ENCODE measurements around the gene PRKCZ. TPM values are rescaled to one million over a fixed set of nuclear protein-coding genes. Genes with fewer than 3 reads are reported as not detected.

The PRKCZ gene
- total RNA-seq, 2 experiments from 2014 or later, result 13.2 to 14.7 TPM

DNA sequence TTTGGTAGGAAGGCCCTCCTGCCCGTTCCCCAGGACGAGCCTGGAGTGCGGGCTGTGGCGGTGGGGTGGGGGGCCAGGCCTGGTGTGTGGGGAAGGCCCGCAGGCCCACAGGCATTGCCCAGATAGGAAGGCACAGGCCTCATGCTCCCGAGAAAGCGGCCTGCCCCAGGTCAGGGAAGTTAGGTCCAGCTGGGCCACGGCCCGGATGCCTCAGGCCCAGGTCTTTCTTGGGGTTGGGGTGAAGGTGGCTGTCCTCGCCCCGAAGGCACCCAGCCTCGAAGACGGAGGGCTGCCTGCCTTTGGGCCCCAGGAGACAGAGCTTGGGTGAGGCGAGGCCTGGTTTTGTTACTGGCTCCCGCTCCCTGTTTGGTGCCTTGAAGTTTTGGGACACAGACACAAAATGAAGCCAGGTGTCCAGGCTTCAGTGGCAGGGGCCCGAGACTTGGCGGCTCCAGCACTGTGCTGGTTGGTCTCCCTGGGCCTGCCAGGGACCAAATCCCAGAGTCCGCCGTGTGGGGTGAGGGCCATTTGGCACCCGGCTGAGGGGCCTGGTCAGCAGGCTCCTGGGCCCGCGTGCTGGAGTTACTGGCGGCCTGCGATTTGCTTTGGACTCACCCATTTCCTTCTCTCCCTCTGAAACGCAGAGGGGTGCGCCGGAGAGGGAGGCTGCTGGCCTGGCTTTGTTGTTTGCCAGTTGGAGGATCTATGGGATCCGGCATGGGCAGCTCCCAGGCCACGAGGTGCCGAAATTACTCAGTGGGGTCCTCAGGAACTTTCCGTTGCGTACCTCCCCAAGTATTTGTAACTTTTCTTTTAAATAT is 179.9 kb downstream of the PRKCZ start:
- CTCF ChIA-PET, result interaction anchor here (0.8 to 7.8 kb wide), 6 partner anchors 27 to 152 kb away, joined by 3 to 45 read pairs (median 5); partner anchors contain the start of gene FAAP20

GRCh38 chr1:2230781-2231531 is 180.7 kb downstream of the PRKCZ start:
- H3K27me3 Mint-ChIP-seq, result peaks cover 1% of the 10 kb centered on the region
- peak overlapping the region; percentile 86 for H3K27ac Mint-ChIP-seq
- peaks cover 34% of the 10 kb centered on the region for H3K36me3 Mint-ChIP-seq
- ChIA-PET CTCF (interaction anchor here (0.8 to 7.8 kb wide), 6 partner anchors 36 to 151 kb away, joined by 3 to 45 read pairs (median 6); partner anchors contain the start of gene FAAP20), POLR2A (interaction anchor here (0.8 to 4.3 kb wide), 7 partner anchors 10 to 161 kb away, joined by 3 to 30 read pairs (median 5); partner anchors contain the start of genes MORN1 and RER1)
- intact Hi-C loops (cut with micrococcal nuclease), result loop anchor here (1.0 kb wide), 1 partner anchor 25 kb away; no protein-coding TSS in a partner anchor
- H3K4me3 Mint-ChIP-seq, result peak overlapping the region; percentile 99
- DNase-seq, result peak; percentile 59
- H3K4me1 Mint-ChIP-seq (ENCODE audit: low read depth), result peaks cover 37% of the 10 kb centered on the region
- no peaks in the 10 kb centered on the region for H3K9me3 Mint-ChIP-seq

More for the DNA sequence above, 179.9 kb downstream of the PRKCZ start:
- peak overlapping the region; percentile 99 for H3K4me3 Mint-ChIP-seq
- H3K4me1 Mint-ChIP-seq (ENCODE audit: low read depth), result peaks cover 28% of the 10 kb centered on the region
- POLR2A ChIA-PET, result interaction anchor here (1.1 to 4.3 kb wide), 8 partner anchors 11 to 161 kb away, joined by 3 to 30 read pairs (median 4); partner anchors contain the start of genes MORN1 and RER1
- H3K27ac Mint-ChIP-seq, result peak overlapping the region; percentile 96
- DNase-seq, result peak; percentile 42
- H3K36me3 Mint-ChIP-seq, result peaks cover 34% of the 10 kb centered on the region
- intact Hi-C loops (cut with micrococcal nuclease), result no loop called here
- H3K9me3 Mint-ChIP-seq, result no peaks in the 10 kb centered on the region
- peaks cover 1% of the 10 kb centered on the region for H3K27me3 Mint-ChIP-seq

GRCh38 chr1:2231532-2232254 is 181.5 kb downstream of the PRKCZ start:
- Mint-ChIP-seq H3K27ac (peak overlapping the region; percentile 86), H3K4me3 (peak overlapping the region; percentile 99), H3K9me3 (no peaks in the 10 kb centered on the region), H3K4me1 (ENCODE audit: low read depth) (peaks cover 44% of the 10 kb centered on the region), H3K36me3 (peaks cover 34% of the 10 kb centered on the region), H3K27me3 (no peaks in the 10 kb centered on the region)
- POLR2A ChIA-PET, result interaction anchor here (0.8 to 4.3 kb wide), 5 partner anchors 9 to 160 kb away, joined by 3 to 30 read pairs (median 5); partner anchors contain the start of genes MORN1 and RER1
- CTCF ChIA-PET, result interaction anchor here (1.4 to 7.8 kb wide), 4 partner anchors 36 to 150 kb away, joined by 3 to 45 read pairs (median 12); partner anchors contain the start of gene FAAP20
- peak; percentile 86 for DNase-seq
- intact Hi-C loops (cut with micrococcal nuclease), result loop anchor here (1.0 kb wide), 2 partner anchors 25 to 69 kb away; no protein-coding TSS in a partner anchor

GRCh38 chr1:2232255-2232915 is 182.2 kb downstream of the PRKCZ start:
- ChIA-PET CTCF (interaction anchor here (1.4 to 7.8 kb wide), 4 partner anchors 37 to 150 kb away, joined by 3 to 45 read pairs (median 12); partner anchors contain the start of gene FAAP20), POLR2A (interaction anchor here (1.5 to 4.3 kb wide), 3 partner anchors 23 to 159 kb away, joined by 4 to 30 read pairs (median 7); partner anchors contain the start of genes MORN1 and RER1)
- H3K4me3 Mint-ChIP-seq, result peak overlapping the region; percentile 99
- no peaks in the 10 kb centered on the region for H3K27me3 Mint-ChIP-seq
- no peaks in the 10 kb centered on the region for H3K9me3 Mint-ChIP-seq
- intact Hi-C loops (cut with micrococcal nuclease), result loop anchor here (1.0 kb wide), 1 partner anchor 68 kb away; no protein-coding TSS in a partner anchor
- H3K36me3 Mint-ChIP-seq, result peaks cover 34% of the 10 kb centered on the region
- H3K4me1 Mint-ChIP-seq (ENCODE audit: low read depth), result peaks cover 51% of the 10 kb centered on the region
- peak; percentile 23 for DNase-seq
- H3K27ac Mint-ChIP-seq, result peak overlapping the region; percentile 86

DNA sequence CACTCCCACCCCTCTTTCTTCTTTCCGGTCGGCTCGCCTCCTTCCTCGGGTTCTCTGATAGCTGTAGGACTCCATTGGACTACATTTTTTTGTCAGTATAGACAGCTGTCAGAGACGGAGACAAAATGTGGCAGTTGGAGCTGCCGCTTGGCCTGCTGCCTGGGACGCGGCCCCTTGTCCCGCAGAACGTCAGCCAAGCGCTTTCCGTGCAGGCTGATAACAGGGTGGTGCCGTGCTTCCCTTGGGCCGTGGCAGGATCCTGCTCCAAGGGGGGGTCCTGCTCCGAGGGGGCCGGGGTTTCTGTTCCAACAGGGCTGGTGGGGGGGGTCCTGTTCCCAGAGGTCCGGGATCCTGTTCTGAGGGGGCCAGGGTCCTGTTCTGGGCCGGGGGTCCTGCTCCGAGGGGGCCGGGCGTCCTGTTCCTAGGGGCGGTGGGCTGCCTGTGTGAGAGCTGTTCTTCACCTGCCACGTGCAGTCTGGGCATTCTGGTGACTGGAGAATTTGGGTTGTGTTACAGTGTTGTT is 182.8 kb downstream of the PRKCZ start:
- no peaks in the 10 kb centered on the region for H3K27me3 Mint-ChIP-seq
- peaks cover 34% of the 10 kb centered on the region for H3K36me3 Mint-ChIP-seq
- peak overlapping the region; percentile 99 for H3K4me3 Mint-ChIP-seq
- H3K9me3 Mint-ChIP-seq, result no peaks in the 10 kb centered on the region
- DNase-seq, result peak; percentile 24
- ChIA-PET POLR2A (interaction anchor here (1.2 to 2.4 kb wide), 3 partner anchors 23 to 159 kb away, joined by 4 to 7 read pairs (median 4); partner anchors contain the start of genes MORN1 and RER1), CTCF (interaction anchor here (1.1 to 7.8 kb wide), 3 partner anchors 38 to 149 kb away, joined by 6 to 45 read pairs (median 18); partner anchors contain the start of gene FAAP20)
- H3K4me1 Mint-ChIP-seq (ENCODE audit: low read depth), result peaks cover 55% of the 10 kb centered on the region
- intact Hi-C loops (cut with micrococcal nuclease), result loop anchor here (1.0 kb wide), 1 partner anchor 67 kb away; no protein-coding TSS in a partner anchor
- peak overlapping the region; percentile 94 for H3K27ac Mint-ChIP-seq

GRCh38 chr1:2233468-2233867 is 183.3 kb downstream of the PRKCZ start:
- CTCF ChIA-PET, result interaction anchor here (1.1 to 7.8 kb wide), 3 partner anchors 38 to 148 kb away, joined by 6 to 45 read pairs (median 18); partner anchors contain the start of gene FAAP20
- Mint-ChIP-seq H3K4me3 (peak overlapping the region; percentile 99), H3K36me3 (peaks cover 34% of the 10 kb centered on the region), H3K27me3 (no peaks in the 10 kb centered on the region), H3K27ac (peak overlapping the region; percentile 94), H3K9me3 (no peaks in the 10 kb centered on the region), H3K4me1 (ENCODE audit: low read depth) (peaks cover 60% of the 10 kb centered on the region)
- POLR2A ChIA-PET, result interaction anchor here (1.1 to 2.4 kb wide), 4 partner anchors 22 to 158 kb away, joined by 3 to 7 read pairs (median 4); partner anchors contain the start of genes MORN1 and RER1
- no peak for DNase-seq
- intact Hi-C loops (cut with micrococcal nuclease), result no loop called here

DNA sequence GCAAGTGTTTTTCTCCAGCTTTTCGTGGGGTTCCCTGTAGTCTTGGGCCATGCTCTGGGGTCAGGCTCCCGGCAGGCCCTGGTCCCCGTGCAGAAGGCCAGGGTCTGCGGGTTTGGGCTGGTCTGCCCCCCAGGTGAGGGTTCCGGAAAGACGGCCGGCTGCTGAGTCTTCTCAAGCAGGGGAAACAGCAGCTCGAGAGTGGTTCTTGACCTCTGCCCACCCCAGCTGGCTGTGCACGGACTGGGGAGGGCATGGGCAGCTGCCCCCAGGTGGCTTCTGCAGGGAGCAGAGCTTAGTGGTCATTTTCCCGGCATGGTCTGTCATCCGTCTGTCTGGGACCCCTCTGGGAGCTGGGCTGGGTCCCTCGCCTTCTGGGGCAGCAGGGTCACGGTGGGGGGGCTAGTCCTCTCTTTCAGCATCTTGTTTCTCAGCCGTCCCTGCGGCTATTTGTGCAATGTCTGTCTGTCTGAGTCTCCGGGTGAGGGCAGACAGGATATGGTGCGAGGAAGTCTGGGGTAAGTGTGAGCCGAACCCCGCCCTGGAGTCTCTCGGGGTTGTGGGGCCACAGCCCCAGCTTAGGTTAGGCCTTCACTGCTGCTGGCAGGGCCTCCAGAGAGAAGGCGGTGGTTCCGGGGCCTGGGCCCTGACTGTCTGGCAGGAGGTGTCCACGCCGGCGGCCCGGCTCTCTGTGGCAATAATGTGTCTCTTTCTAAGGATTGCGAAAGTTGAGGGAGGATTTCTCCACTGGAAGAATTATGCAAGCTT is 184.0 kb downstream of the PRKCZ start:
- no peaks in the 10 kb centered on the region for H3K9me3 Mint-ChIP-seq

GRCh38 chr1:2234762-2235113 is 184.5 kb downstream of the PRKCZ start:
- Mint-ChIP-seq H3K27me3 (no peaks in the 10 kb centered on the region), H3K9me3 (no peaks in the 10 kb centered on the region), H3K36me3 (peaks cover 25% of the 10 kb centered on the region), H3K4me1 (ENCODE audit: low read depth) (peaks cover 71% of the 10 kb centered on the region), H3K27ac (peak overlapping the region; percentile 94), H3K4me3 (peak overlapping the region; percentile 99)
- CTCF ChIA-PET, result interaction anchor here (0.8 to 7.8 kb wide), 6 partner anchors 24 to 147 kb away, joined by 3 to 45 read pairs (median 3); partner anchors contain the start of gene FAAP20
- peak; percentile 39 for DNase-seq
- POLR2A ChIA-PET, result interaction anchor here (0.7 kb wide), 1 partner anchor 21 kb away, joined by 4 read pairs; no protein-coding TSS in a partner anchor
- intact Hi-C loops (cut with micrococcal nuclease), result loop anchor here (2.0 kb wide), 1 partner anchor 40 kb away; the partner anchor contains the start of gene FAAP20

More for the DNA sequence above, 184.0 kb downstream of the PRKCZ start:
- POLR2A ChIA-PET, result interaction anchor here (0.7 to 1.5 kb wide), 4 partner anchors 21 to 67 kb away, joined by 3 to 4 read pairs (median 4); no protein-coding TSS in a partner anchor
- Mint-ChIP-seq H3K4me1 (ENCODE audit: low read depth) (peaks cover 65% of the 10 kb centered on the region), H3K4me3 (peak overlapping the region; percentile 99), H3K36me3 (peaks cover 30% of the 10 kb centered on the region), H3K27ac (peak overlapping the region; percentile 94), H3K27me3 (no peaks in the 10 kb centered on the region)
- intact Hi-C loops (cut with micrococcal nuclease), result loop anchor here (2.0 kb wide), 1 partner anchor 39 kb away; the partner anchor contains the start of gene FAAP20
- peak; percentile 83 for DNase-seq
- CTCF ChIA-PET, result interaction anchor here (0.8 to 7.8 kb wide), 7 partner anchors 24 to 148 kb away, joined by 3 to 45 read pairs (median 3); partner anchors contain the start of gene FAAP20

Measured in activated CD4-positive, alpha-beta memory T cell treated with anti-CD3 and anti-CD28 coated beads for 36 hours (primary cell).